GM23338 (cell line): ENCODE results near the gene CTAGE1. TPM values are rescaled to one million over a fixed set of nuclear protein-coding genes. Genes with fewer than 3 reads are reported as not detected.

Source experiments
- ATAC-seq: fragments of 200-7000 bp; cut with Tn5 transposase; 3 replicates; pipeline ENCODE4 v1.9.1; 2020
- DNase-seq: peaks from one replicate; pipeline ENCODE4 v3.0.0-alpha.2; 2015; ENCODE audit warnings: low spot score
- H2AFZ ChIP-seq: fragments of 200-600 bp; sonication (generic); 2 replicates; pipeline ENCODE4 v1.8.0; 2016; ENCODE audit warnings: antibody characterized with exemption, mild to moderate bottlenecking, moderate library complexity
- H3F3A ChIP-seq: fragments of 200-600 bp; sonication (generic); replicated peaks from 2 replicates; pipeline ENCODE4 v1.8.0; 2017; ENCODE audit warnings: antibody characterized with exemption, mixed run types, low read depth
- H3K27ac ChIP-seq: fragments of 200-600 bp; sonication (generic); 2 replicates; pipeline ENCODE4 v1.6.1; 2016; ENCODE audit warnings: low read depth
- H3K27me3 ChIP-seq: fragments of 200-600 bp; sonication (generic); 2 replicates; pipeline ENCODE4 v1.8.0; 2016; ENCODE audit warnings: mild to moderate bottlenecking, mixed run types, moderate library complexity; ENCODE audit not compliant: insufficient read depth
- H3K36me3 ChIP-seq: fragments of 200-600 bp; sonication (generic); 2 replicates; pipeline ENCODE4 v1.8.0; 2016; ENCODE audit warnings: mild to moderate bottlenecking; ENCODE audit not compliant: insufficient read depth
- H3K4me1 ChIP-seq: fragments of 200-600 bp; sonication (generic); 2 replicates; pipeline ENCODE4 v1.8.0; 2016; ENCODE audit warnings: mild to moderate bottlenecking, moderate library complexity; ENCODE audit not compliant: insufficient read depth
- H3K4me2 ChIP-seq: fragments of 200-600 bp; sonication (generic); 2 replicates; pipeline ENCODE4 v1.7.1; 2017; ENCODE audit warnings: mixed run types
- H3K4me3 ChIP-seq: fragments of 200-600 bp; sonication (generic); 2 replicates; pipeline ENCODE4 v1.6.1; 2016; ENCODE audit warnings: mixed run types
- H3K79me2 ChIP-seq: fragments of 200-600 bp; sonication (generic); replicated peaks from 2 replicates; pipeline ENCODE4 v1.8.0; 2017; ENCODE audit warnings: mild to moderate bottlenecking; ENCODE audit not compliant: insufficient read depth
- H3K9me2 ChIP-seq: fragments of 200-600 bp; sonication (generic); 2 replicates; pipeline ENCODE4 v1.8.0; 2017; ENCODE audit not compliant: insufficient read depth
- H4K20me1 ChIP-seq: fragments of 200-600 bp; sonication (generic); replicated peaks from 2 replicates; pipeline ENCODE4 v1.8.0; 2017; ENCODE audit warnings: mild to moderate bottlenecking; ENCODE audit not compliant: insufficient read depth
- H3K27ac Mint-ChIP-seq: 2 replicates; pipeline ENCODE4 v1.8.0; 2020; ENCODE audit warnings: inconsistent platforms, mild to moderate bottlenecking, moderate library complexity, mixed read lengths
- H3K27me3 Mint-ChIP-seq: 3 replicates; pipeline ENCODE4 v1.8.0; 2022; ENCODE audit warnings: low read depth, mild to moderate bottlenecking, moderate library complexity, mixed read lengths, inconsistent platforms; ENCODE audit not compliant: insufficient read depth, poor library complexity
- H3K36me3 Mint-ChIP-seq: 3 replicates; pipeline ENCODE4 v1.8.0; 2021; ENCODE audit warnings: low read depth, mild to moderate bottlenecking, inconsistent platforms, moderate library complexity, mixed read lengths
- H3K4me1 Mint-ChIP-seq: 3 replicates; pipeline ENCODE4 v1.8.0; 2020; ENCODE audit warnings: mild to moderate bottlenecking, inconsistent platforms, mixed read lengths
- H3K4me3 Mint-ChIP-seq: 3 replicates; pipeline ENCODE4 v1.8.0; 2021; ENCODE audit warnings: moderate library complexity, mild to moderate bottlenecking, inconsistent platforms, mixed read lengths
- H3K9me3 Mint-ChIP-seq: 3 replicates; pipeline ENCODE4 v1.8.0; 2020; ENCODE audit warnings: moderate library complexity, mild to moderate bottlenecking, inconsistent platforms, mixed read lengths
- POLR2AphosphoS5 ChIP-seq: IDR thresholded peaks from 2 replicates; pipeline ENCODE4 v1.6.1; 2016; ENCODE audit warnings: antibody characterized with exemption, low read depth
- REST ChIP-seq: IDR thresholded peaks from one replicate; pipeline ENCODE4 v1.6.1; 2018; ENCODE audit warnings: antibody characterized with exemption; ENCODE audit not compliant: unreplicated experiment
- STAT1 ChIP-seq: IDR thresholded peaks from one replicate; pipeline ENCODE4 v1.6.1; 2016; ENCODE audit warnings: antibody characterized with exemption; ENCODE audit not compliant: unreplicated experiment
- ZNF114 ChIP-seq: fragments of 250-450 bp; sonication (Bioruptor Pico); IDR thresholded peaks from 2 replicates; pipeline ENCODE4 v1.5.0; 2020; ENCODE audit warnings: mild to moderate bottlenecking, moderate library complexity
- ZNF331 ChIP-seq: fragments of 250-450 bp; sonication (Bioruptor Pico); IDR thresholded peaks from 2 replicates; pipeline ENCODE4 v1.5.0; 2020; ENCODE audit warnings: low read depth, mild to moderate bottlenecking, moderate library complexity
- ZNF462 ChIP-seq: fragments of 250-450 bp; sonication (Bioruptor Pico); IDR thresholded peaks from 2 replicates; pipeline ENCODE4 v1.5.0; 2020; ENCODE audit warnings: mild to moderate bottlenecking, moderate library complexity
- polyA plus RNA-seq: library from polyadenylated mRNA; unstranded; fragments of >200 nt; fragmentation: Nextera tagmentation; extraction: Ambion mirVana; gene quantifications from 2 replicates; pipeline ENCODE4 v1.2.1, GENCODE V29; 2016
- total RNA-seq: library from RNA; depleted of rRNA; stranded (reverse); fragments of >200 nt; shearing (Covaris generic); gene quantifications from 2 replicates; pipeline ENCODE4 v1.2.3, GENCODE V29; 2014
- TF ChIP-seq, protein P1 (sequence below), 2 experiments: fragments of 200-600 bp in 1 of 2; sonication (generic) in 1 of 2; conservative IDR thresholded peaks; 2 replicates each; pipeline versions ENCODE4 v1.5.1 to v1.6.1; 2016 to 2017; ENCODE audit warnings: antibody characterized with exemption in 2 of 2, low read depth in 2 of 2, mild to moderate bottlenecking in 2 of 2, moderate library complexity in 1 of 2

CTAGE1 gene
- total and polyA plus RNA-seq, 2 experiments from 2014 or later, result 0.03 to 0.06 TPM

- TF ChIP-seq ZNF462 (no peak), ZNF331 (CRISPR knock-in tag) (no peak), REST (no peak), STAT1 (no peak), ZNF114 (CRISPR knock-in tag) (no peak)
Observed at GRCh38 chr18:22447792-22448191, 30.1 kb upstream of the CTAGE1 start (continued).

- H3K27me3 Mint-ChIP-seq, result peaks cover 6% of the 10 kb centered on the region
- DNase-seq (no peak), ATAC-seq (no peak)
- Histone ChIP-seq H3K27ac (no peak overlapping the region), H3K36me3 (no peaks in the 10 kb centered on the region), H2AFZ (no peak overlapping the region), H3K4me3 (no peak overlapping the region), H3K27me3 (no peaks in the 10 kb centered on the region), H3K4me1 (peaks cover 3% of the 10 kb centered on the region; the same call in 1 of the 2 replicates), H3K9me2 (0 out of 2 replicates have a peak, but pooled peaks cover 3% of the 10 kb centered on the region), H4K20me1 (no peaks in the 10 kb centered on the region), H3F3A (no peaks in the 10 kb centered on the region), H3K79me2 (no peaks in the 10 kb centered on the region), H3K4me2 (no peak overlapping the region)
- H3K36me3 Mint-ChIP-seq, result peaks cover 11% of the 10 kb centered on the region; the same call in 2 of the 3 replicates
- no peak overlapping the region for H3K27ac Mint-ChIP-seq
- H3K4me3 Mint-ChIP-seq, result no peak overlapping the region
- H3K4me1 Mint-ChIP-seq, result no peaks in the 10 kb centered on the region; the same call in 2 of the 3 replicates
- peaks cover 25% of the 10 kb centered on the region for H3K9me3 Mint-ChIP-seq
- TF ChIP-seq STAT1 (no peak), ZNF331 (CRISPR knock-in tag) (no peak), POLR2AphosphoS5 (no peak)
- TF ChIP-seq, protein P1, sequence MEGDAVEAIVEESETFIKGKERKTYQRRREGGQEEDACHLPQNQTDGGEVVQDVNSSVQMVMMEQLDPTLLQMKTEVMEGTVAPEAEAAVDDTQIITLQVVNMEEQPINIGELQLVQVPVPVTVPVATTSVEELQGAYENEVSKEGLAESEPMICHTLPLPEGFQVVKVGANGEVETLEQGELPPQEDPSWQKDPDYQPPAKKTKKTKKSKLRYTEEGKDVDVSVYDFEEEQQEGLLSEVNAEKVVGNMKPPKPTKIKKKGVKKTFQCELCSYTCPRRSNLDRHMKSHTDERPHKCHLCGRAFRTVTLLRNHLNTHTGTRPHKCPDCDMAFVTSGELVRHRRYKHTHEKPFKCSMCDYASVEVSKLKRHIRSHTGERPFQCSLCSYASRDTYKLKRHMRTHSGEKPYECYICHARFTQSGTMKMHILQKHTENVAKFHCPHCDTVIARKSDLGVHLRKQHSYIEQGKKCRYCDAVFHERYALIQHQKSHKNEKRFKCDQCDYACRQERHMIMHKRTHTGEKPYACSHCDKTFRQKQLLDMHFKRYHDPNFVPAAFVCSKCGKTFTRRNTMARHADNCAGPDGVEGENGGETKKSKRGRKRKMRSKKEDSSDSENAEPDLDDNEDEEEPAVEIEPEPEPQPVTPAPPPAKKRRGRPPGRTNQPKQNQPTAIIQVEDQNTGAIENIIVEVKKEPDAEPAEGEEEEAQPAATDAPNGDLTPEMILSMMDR (conservative IDR thresholded peaks at IDR 0.05; ENCODE audit: low read depth in 2 of 2), result no peak
Observed at GRCh38 chr18:22446911-22447310, 29.2 kb upstream of the CTAGE1 start.
